ENCODE data around the gene TBK1.

TBK1 gene

GRCh38 chr12:64497484-64497883, 45.6 kb downstream of the TBK1 start:
- Histone ChIP-seq H3K4me2 (ENCODE audit: insufficient read depth, low read length) (no peak overlapping the region), H3K4me1 (ENCODE audit: insufficient read depth, low read length) (peaks cover 22% of the 10 kb centered on the region), H3K79me2 (ENCODE audit: insufficient read depth, low read length) (no peaks in the 10 kb centered on the region), H2AFZ (ENCODE audit: low read depth, low read length) (no peak overlapping the region), H3K9me3 (ENCODE audit: insufficient read depth, low read length, severe bottlenecking) (no peaks in the 10 kb centered on the region), H3K9ac (ENCODE audit: low read depth, low read length) (no peak overlapping the region), H3K27ac (ENCODE audit: low read length) (no peak overlapping the region), H4K20me1 (ENCODE audit: insufficient read depth, low read length) (no peaks in the 10 kb centered on the region), H3K36me3 (ENCODE audit: insufficient read depth, low read length) (peaks cover 75% of the 10 kb centered on the region), H3K27me3 (ENCODE audit: insufficient read depth, low read length, poor library complexity) (no peaks in the 10 kb centered on the region), H3K4me3 (ENCODE audit: low read depth in 1 of 2, low read length in 2 of 2) (no peak overlapping the region)
- TF ChIP-seq CTCF (IDR thresholded peaks at IDR 0.05; ENCODE audit: borderline replicate concordance, extremely low read depth, low read length, poor library complexity, severe bottlenecking) (no peak), EZH2 (IDR thresholded peaks at IDR 0.05; ENCODE audit: borderline replicate concordance, low read depth, low read length, severe bottlenecking) (no peak)
- ATAC-seq (ENCODE audit: insufficient read depth, low read depth) (no peak), DNase-seq (no peak)

GRCh38 chr12:64497903-64498302, 46.0 kb downstream of the TBK1 start:
- Histone ChIP-seq H3K79me2 (ENCODE audit: insufficient read depth, low read length) (no peaks in the 10 kb centered on the region), H3K4me3 (ENCODE audit: low read depth in 1 of 2, low read length in 2 of 2) (no peak overlapping the region), H3K27ac (ENCODE audit: low read length) (no peak overlapping the region), H4K20me1 (ENCODE audit: insufficient read depth, low read length) (no peaks in the 10 kb centered on the region), H3K27me3 (ENCODE audit: insufficient read depth, low read length, poor library complexity) (no peaks in the 10 kb centered on the region), H3K36me3 (ENCODE audit: insufficient read depth, low read length) (peaks cover 72% of the 10 kb centered on the region), H3K9me3 (ENCODE audit: insufficient read depth, low read length, severe bottlenecking) (no peaks in the 10 kb centered on the region), H3K9ac (ENCODE audit: low read depth, low read length) (no peak overlapping the region), H3K4me1 (ENCODE audit: insufficient read depth, low read length) (peaks cover 22% of the 10 kb centered on the region), H3K4me2 (ENCODE audit: insufficient read depth, low read length) (no peak overlapping the region), H2AFZ (ENCODE audit: low read depth, low read length) (no peak overlapping the region)
- DNase-seq, result no peak
- no peak for TF ChIP-seq CTCF (IDR thresholded peaks at IDR 0.05; ENCODE audit: borderline replicate concordance, extremely low read depth, low read length, poor library complexity, severe bottlenecking)
- TF ChIP-seq EZH2 (IDR thresholded peaks at IDR 0.05; ENCODE audit: borderline replicate concordance, low read depth, low read length, severe bottlenecking), result no peak
- no peak for ATAC-seq (ENCODE audit: insufficient read depth, low read depth)

- no peak overlapping the region for H3K4me2 ChIP-seq (ENCODE audit: insufficient read depth, low read length)
- no peak for DNase-seq
Measured at GRCh38 chr12:64500394-64500793, 48.5 kb downstream of the TBK1 start.

More at GRCh38 chr12:64500394-64500793, 48.5 kb downstream of the TBK1 start:
- Histone ChIP-seq H3K27me3 (ENCODE audit: insufficient read depth, low read length, poor library complexity) (no peaks in the 10 kb centered on the region), H3K36me3 (ENCODE audit: insufficient read depth, low read length) (peaks cover 50% of the 10 kb centered on the region), H3K9me3 (ENCODE audit: insufficient read depth, low read length, severe bottlenecking) (no peaks in the 10 kb centered on the region), H3K9ac (ENCODE audit: low read depth, low read length) (no peak overlapping the region), H2AFZ (ENCODE audit: low read depth, low read length) (no peak overlapping the region), H3K79me2 (ENCODE audit: insufficient read depth, low read length) (no peaks in the 10 kb centered on the region), H3K4me3 (ENCODE audit: low read depth in 1 of 2, low read length in 2 of 2) (no peak overlapping the region), H3K27ac (ENCODE audit: low read length) (no peak overlapping the region), H3K4me1 (ENCODE audit: insufficient read depth, low read length) (peaks cover 1% of the 10 kb centered on the region), H4K20me1 (ENCODE audit: insufficient read depth, low read length) (no peaks in the 10 kb centered on the region)
- TF ChIP-seq EZH2 (IDR thresholded peaks at IDR 0.05; ENCODE audit: borderline replicate concordance, low read depth, low read length, severe bottlenecking) (no peak), CTCF (IDR thresholded peaks at IDR 0.05; ENCODE audit: borderline replicate concordance, extremely low read depth, low read length, poor library complexity, severe bottlenecking) (no peak)
- ATAC-seq (ENCODE audit: insufficient read depth, low read depth), result no peak
